ENCODE measurements around the gene CPLX3.

- TF ChIP-seq SNAI2 (CRISPR knock-in tag; IDR thresholded peaks at IDR 0.05) (no peak), ARNTL (CRISPR knock-in tag; IDR thresholded peaks at IDR 0.05; ENCODE audit: borderline replicate concordance, low read depth) (no peak), PPARA (CRISPR knock-in tag; IDR thresholded peaks at IDR 0.05; ENCODE audit: borderline replicate concordance) (no peak), RARB (CRISPR knock-in tag; IDR thresholded peaks at IDR 0.05) (no peak), PATZ1 (CRISPR knock-in tag; IDR thresholded peaks at IDR 0.05; ENCODE audit: borderline replicate concordance) (no peak), TOX (CRISPR knock-in tag; IDR thresholded peaks at IDR 0.05; ENCODE audit: borderline replicate concordance) (no peak), BACH2 (CRISPR knock-in tag; IDR thresholded peaks at IDR 0.05; ENCODE audit: borderline replicate concordance) (no peak), ESRRG (CRISPR knock-in tag; IDR thresholded peaks at IDR 0.05) (no peak), CREB5 (CRISPR knock-in tag; IDR thresholded peaks at IDR 0.05; ENCODE audit: low read depth) (no peak), CSDC2 (CRISPR knock-in tag; IDR thresholded peaks at IDR 0.05) (no peak), ZNF70 (CRISPR knock-in tag; IDR thresholded peaks at IDR 0.05) (no peak), CSRNP3 (CRISPR knock-in tag; IDR thresholded peaks at IDR 0.05) (no peak)
Observed at GRCh38 chr15:74829991-74830390, 3.6 kb downstream of the CPLX3 start.
